ENCODE measurements around the gene EMD. TPM values are rescaled to one million over a fixed set of nuclear protein-coding genes. Genes with fewer than 3 reads are reported as not detected.
A peak's percentile ranks its signal among the peaks of the same experiment; 100 is the strongest.

The EMD gene
- total and polyA plus RNA-seq, 2 of the 13 experiments (the other 11 are each of a cell fraction or from before 2014, with no cell fraction given), result 14.5 to 14.9 TPM

DNA sequence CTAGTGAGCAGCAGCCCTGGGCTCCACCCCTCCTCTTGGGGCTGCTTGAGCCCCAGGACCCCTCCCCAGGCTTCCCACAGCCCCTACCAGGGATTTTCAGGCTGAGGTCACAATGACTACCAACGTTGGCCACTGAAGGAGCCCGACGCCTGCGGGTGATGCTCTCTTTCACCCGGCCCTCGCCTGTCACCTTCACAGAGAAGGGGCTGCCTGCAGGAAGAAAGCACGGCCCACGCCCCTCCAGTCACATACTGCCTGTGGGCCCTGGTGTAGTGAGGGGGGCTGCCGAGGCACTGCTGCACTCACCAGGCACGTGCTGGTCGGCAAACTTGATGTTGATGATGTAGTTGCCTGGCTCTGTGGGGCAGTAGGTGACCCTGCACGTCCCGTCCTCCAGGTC is 26.6 kb upstream of the EMD start:
- ATAC-seq (no peak), DNase-seq (ENCODE audit: low spot score) (no peak), FAIRE-seq (no peak)
- TF ChIP-seq FIP1L1 (IDR thresholded peaks at IDR 0.05; ENCODE audit: borderline replicate concordance, insufficient read depth, low read depth, low read length) (no peak), STAG1 (CRISPR knock-in tag; IDR thresholded peaks at IDR 0.05) (no peak), NFIC (IDR thresholded peaks at IDR 0.05; ENCODE audit: low read length) (no peak), BRD4 (CRISPR knock-in tag; IDR thresholded peaks at IDR 0.05) (no peak), YEATS2 (CRISPR knock-in tag; IDR thresholded peaks at IDR 0.05; ENCODE audit: borderline replicate concordance) (no peak), PPARG (CRISPR knock-in tag; conservative IDR thresholded peaks at IDR 0.05) (no peak), NCOR1 (IDR thresholded peaks at IDR 0.05; ENCODE audit: borderline replicate concordance, low read length) (no peak), TSC22D2 (CRISPR knock-in tag; IDR thresholded peaks at IDR 0.05; ENCODE audit: borderline replicate concordance) (no peak), ARNT2 (CRISPR knock-in tag; IDR thresholded peaks at IDR 0.05; ENCODE audit: low read depth) (no peak)
- TF ChIP-seq, protein P1, sequence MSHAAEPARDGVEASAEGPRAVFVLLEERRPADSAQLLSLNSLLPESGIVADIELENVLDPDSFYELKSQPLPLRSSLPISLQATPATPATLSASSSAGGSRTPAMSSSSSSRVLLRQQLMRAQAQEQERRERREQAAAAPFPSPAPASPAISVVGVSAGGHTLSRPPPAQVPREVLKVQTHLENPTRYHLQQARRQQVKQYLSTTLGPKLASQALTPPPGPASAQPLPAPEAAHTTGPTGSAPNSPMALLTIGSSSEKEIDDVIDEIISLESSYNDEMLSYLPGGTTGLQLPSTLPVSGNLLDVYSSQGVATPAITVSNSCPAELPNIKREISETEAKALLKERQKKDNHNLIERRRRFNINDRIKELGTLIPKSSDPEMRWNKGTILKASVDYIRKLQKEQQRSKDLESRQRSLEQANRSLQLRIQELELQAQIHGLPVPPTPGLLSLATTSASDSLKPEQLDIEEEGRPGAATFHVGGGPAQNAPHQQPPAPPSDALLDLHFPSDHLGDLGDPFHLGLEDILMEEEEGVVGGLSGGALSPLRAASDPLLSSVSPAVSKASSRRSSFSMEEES (CRISPR knock-in tag; IDR thresholded peaks at IDR 0.05), result no peak
- Histone ChIP-seq H3K36me3 (replicated peaks in 1 of 2; ENCODE audit: control insufficient read depth in 1 of 2, insufficient read depth in 2 of 2, low read length in 2 of 2) (peaks cover 11 to 33% of the 10 kb centered on the region in 2 experiments; a peak in 4 of 5 replicates), H3K4me3 (replicated peaks in 1 of 3; ENCODE audit: insufficient read depth in 1 of 3, low read depth in 2 of 3, low read length in 3 of 3) (no peak overlapping the region), H2AFZ (ENCODE audit: low read length) (no peak overlapping the region), H4K20me1 (ENCODE audit: insufficient read depth, low read length) (no peaks in the 10 kb centered on the region), H3K27ac (ENCODE audit: extremely low read length, insufficient read depth, low read length) (no peak overlapping the region), H3K27me3 (ENCODE audit: control insufficient read depth in 1 of 2, insufficient read depth in 2 of 2, low read length in 2 of 2) (no peaks in the 10 kb centered on the region), H3K4me1 (ENCODE audit: insufficient read depth, low read length) (peaks cover 1% of the 10 kb centered on the region; the same call in 1 of the 2 replicates), H3K9ac (ENCODE audit: insufficient read depth, low read depth, low read length) (no peak overlapping the region), H3K4me2 (ENCODE audit: low read depth, low read length) (no peak overlapping the region), H3K9me3 (ENCODE audit: low read length) (no peaks in the 10 kb centered on the region), H3K79me2 (ENCODE audit: insufficient read depth, low read length) (no peaks in the 10 kb centered on the region)
- BruUV-seq (replicated peaks), result TSS peak; percentile 49
- ChIA-PET CTCF (ENCODE audit: low intra/inter-chr PET ratio, low total read pairs) (no interaction called here), POLR2A (no interaction called here)
- in situ Hi-C loops (cut with HindIII; ENCODE audit: extremely low pct_ligation_motif_present, low pct_unique_long_range_greater_than_20kb) (no loop called here), intact Hi-C loops (cut with micrococcal nuclease; ENCODE audit: unreplicated experiment) (no loop called here)
- 100% methylated on average over 1 of the region's 13 CpGs for WGBS (ENCODE audit: low lambda C conversion rate)
